ENCODE results near the gene MAD1L1. TPM values are rescaled to one million over a fixed set of nuclear protein-coding genes. Genes with fewer than 3 reads are reported as not detected.
A peak's percentile ranks its signal among the peaks of the same experiment; 100 is the strongest.
"Not testable (repeated sequence)": the region's sequence is repeated elsewhere in the genome, so short reads cannot be mapped to it uniquely, and the experiment has no call there.

Gene MAD1L1
- total RNA-seq, 2 donors from 2014 or later = 46.7 to 66.0 TPM

DNA sequence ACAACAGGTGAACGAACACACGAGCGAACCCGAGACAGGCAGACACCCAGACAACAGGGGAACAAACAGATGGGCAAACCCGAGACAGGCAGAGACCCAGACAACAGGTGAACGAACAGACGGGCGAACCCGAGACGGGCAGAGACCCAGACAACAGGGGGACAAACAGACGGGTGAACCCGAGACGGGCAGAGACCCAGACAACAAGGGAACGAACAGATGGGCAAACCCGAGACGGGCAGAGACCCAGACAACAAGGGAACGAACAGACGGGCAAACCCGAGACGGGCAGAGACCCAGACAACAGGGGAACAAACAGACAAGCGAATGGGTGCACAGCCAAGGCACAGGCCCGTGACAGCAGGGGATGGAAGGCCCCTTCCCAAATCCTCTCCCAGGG is 298.0 kb downstream of the MAD1L1 start:
- Mint-ChIP-seq H3K36me3 (ENCODE audit: low read depth) (peaks cover 33% of the 10 kb centered on the region), H3K4me3 (no peak overlapping the region), H3K4me1 (peaks cover 25% of the 10 kb centered on the region), H3K9me3 (no peaks in the 10 kb centered on the region), H3K27me3 (no peaks in the 10 kb centered on the region), H3K27ac (no peak overlapping the region)
- no peak for ATAC-seq (replicated peaks)

DNA sequence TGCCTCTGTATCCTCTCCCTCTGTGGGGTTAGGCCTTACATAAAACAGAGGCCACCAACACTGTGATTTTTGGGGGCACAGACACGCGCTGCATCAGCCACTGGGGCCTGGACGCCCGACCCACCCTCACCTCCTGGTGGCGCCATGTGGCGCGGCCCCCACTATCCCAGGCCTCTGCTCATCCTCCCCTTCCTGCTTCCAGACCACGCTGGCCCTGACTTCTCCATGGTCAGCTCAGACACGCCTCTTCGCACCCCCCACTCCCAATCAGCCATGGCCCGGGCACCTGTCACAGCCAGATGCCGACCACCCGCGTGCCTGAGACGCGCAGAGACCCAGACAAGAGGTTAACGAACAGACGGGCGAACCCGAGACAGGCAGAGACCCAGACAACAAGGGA is 298.7 kb downstream of the MAD1L1 start:
- no peak overlapping the region for H3K4me3 Mint-ChIP-seq
- H3K27me3 Mint-ChIP-seq = no peaks in the 10 kb centered on the region
- H3K36me3 Mint-ChIP-seq (ENCODE audit: low read depth) = peaks cover 33% of the 10 kb centered on the region

DNA sequence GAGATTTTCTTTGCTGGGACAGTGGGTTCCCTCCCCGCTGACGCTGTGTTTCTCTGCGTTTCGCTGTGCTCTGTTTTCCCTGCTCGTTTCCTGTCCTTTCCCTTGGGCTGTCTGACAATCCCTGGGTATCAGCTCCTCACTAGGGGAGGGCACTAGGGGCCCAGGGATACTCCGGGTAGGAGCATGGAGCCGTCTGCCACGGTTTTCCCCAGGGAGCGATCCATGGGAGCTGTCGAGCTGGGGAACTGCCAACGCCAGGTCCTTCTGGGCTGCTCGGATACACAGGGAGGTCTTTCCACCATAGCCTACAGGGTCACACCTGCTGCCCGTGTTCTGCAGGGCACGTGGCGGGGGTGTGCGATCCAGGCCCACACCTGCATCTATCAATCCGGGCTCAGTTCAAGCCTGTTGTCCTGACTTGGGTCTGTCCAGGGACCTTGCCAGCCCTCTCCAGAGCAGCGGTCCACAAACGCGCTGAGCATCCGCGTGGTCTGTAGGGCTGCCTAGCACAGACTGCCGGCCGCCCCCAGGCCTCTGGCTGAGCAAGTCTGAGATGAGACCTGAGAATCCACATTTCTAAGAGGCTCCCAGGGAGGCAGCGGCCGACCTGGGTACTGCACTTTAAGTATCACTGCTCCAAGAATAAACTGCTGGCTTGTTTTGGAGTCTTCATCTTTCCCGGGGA is 299.5 kb downstream of the MAD1L1 start:
- Mint-ChIP-seq H3K9me3 (no peaks in the 10 kb centered on the region), H3K36me3 (ENCODE audit: low read depth) (peaks cover 31% of the 10 kb centered on the region), H3K27ac (no peak overlapping the region), H3K27me3 (no peaks in the 10 kb centered on the region), H3K4me1 (peaks cover 16% of the 10 kb centered on the region), H3K4me3 (no peak overlapping the region)
- ATAC-seq (replicated peaks) = no peak

More for the DNA sequence above, 298.7 kb downstream of the MAD1L1 start:
- H3K27ac Mint-ChIP-seq = no peak overlapping the region
- no peaks in the 10 kb centered on the region for H3K9me3 Mint-ChIP-seq
- no peak for ATAC-seq (replicated peaks)
- peaks cover 22% of the 10 kb centered on the region for H3K4me1 Mint-ChIP-seq

- Mint-ChIP-seq H3K4me3 (no peak overlapping the region), H3K4me1 (peaks cover 23% of the 10 kb centered on the region), H3K9me3 (no peaks in the 10 kb centered on the region), H3K27ac (no peak overlapping the region), H3K36me3 (ENCODE audit: low read depth) (peaks cover 28% of the 10 kb centered on the region), H3K27me3 (no peaks in the 10 kb centered on the region)
- ATAC-seq (replicated peaks) = no peak
Measured at GRCh38 chr7:1931951-1932270, 300.8 kb downstream of the MAD1L1 start.

- H3K27me3 Mint-ChIP-seq = no peaks in the 10 kb centered on the region
- peaks cover 28% of the 10 kb centered on the region for H3K4me1 Mint-ChIP-seq
- no peaks in the 10 kb centered on the region for H3K9me3 Mint-ChIP-seq
- no peak overlapping the region for H3K4me3 Mint-ChIP-seq
- no peak for ATAC-seq (replicated peaks)
- peaks cover 28% of the 10 kb centered on the region for H3K36me3 Mint-ChIP-seq (ENCODE audit: low read depth)
- H3K27ac Mint-ChIP-seq = no peak overlapping the region
Measured at GRCh38 chr7:1931256-1931950, 301.3 kb downstream of the MAD1L1 start.

DNA sequence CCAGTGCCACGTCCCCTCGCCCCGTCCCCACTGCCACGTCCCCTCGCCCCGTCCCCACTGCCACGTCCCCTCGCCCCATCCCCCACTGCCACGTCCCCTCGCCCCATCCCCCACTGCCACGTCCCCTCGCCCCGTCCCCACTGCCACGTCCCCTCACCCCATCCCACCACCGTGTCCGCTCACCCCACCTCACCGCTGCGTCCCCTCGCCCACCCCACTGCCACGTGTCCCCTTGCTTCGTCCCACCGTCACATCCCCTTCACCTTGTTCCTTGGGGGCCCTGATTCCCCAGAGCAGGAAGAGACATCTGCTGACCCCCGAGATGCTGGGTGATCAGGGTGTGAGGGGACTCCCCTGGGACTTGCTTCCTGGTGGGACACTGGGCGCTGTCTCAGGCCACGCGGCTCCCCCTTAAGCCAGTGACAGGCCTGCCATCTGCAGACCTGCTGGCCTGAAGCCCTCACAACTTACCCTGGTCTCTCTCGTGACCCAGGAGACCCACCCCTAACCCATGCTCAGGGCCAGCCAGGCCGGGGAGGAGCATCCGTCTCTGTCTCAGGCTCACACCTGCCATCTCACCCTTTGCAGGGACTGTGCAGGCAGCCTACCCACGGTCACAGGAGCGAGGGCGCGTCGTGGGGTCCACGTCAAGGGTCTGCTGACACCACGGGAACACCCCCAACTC is 302.2 kb downstream of the MAD1L1 start:
- ATAC-seq (replicated peaks) = no peak
- Mint-ChIP-seq H3K36me3 (ENCODE audit: low read depth) (peaks cover 28% of the 10 kb centered on the region), H3K9me3 (no peaks in the 10 kb centered on the region), H3K4me1 (peaks cover 37% of the 10 kb centered on the region), H3K27me3 (no peaks in the 10 kb centered on the region), H3K4me3 (no peak overlapping the region), H3K27ac (no peak overlapping the region)

GRCh38 chr7:1929349-1929925 is 303.3 kb downstream of the MAD1L1 start:
- not testable (repeated sequence) for H3K9me3 Mint-ChIP-seq; H3K27me3 Mint-ChIP-seq; H3K27ac Mint-ChIP-seq; ATAC-seq (replicated peaks); H3K4me3 Mint-ChIP-seq
- Mint-ChIP-seq H3K4me1 (peaks cover 40% of the 10 kb centered on the region), H3K36me3 (ENCODE audit: low read depth) (peaks cover 27% of the 10 kb centered on the region)

- Mint-ChIP-seq H3K4me1 (peaks cover 46% of the 10 kb centered on the region), H3K4me3 (no peak overlapping the region), H3K27me3 (no peaks in the 10 kb centered on the region), H3K27ac (no peak overlapping the region), H3K9me3 (no peaks in the 10 kb centered on the region), H3K36me3 (ENCODE audit: low read depth) (peaks cover 27% of the 10 kb centered on the region)
- no peak for ATAC-seq (replicated peaks)
Measured at GRCh38 chr7:1928645-1929348, 303.9 kb downstream of the MAD1L1 start.

DNA sequence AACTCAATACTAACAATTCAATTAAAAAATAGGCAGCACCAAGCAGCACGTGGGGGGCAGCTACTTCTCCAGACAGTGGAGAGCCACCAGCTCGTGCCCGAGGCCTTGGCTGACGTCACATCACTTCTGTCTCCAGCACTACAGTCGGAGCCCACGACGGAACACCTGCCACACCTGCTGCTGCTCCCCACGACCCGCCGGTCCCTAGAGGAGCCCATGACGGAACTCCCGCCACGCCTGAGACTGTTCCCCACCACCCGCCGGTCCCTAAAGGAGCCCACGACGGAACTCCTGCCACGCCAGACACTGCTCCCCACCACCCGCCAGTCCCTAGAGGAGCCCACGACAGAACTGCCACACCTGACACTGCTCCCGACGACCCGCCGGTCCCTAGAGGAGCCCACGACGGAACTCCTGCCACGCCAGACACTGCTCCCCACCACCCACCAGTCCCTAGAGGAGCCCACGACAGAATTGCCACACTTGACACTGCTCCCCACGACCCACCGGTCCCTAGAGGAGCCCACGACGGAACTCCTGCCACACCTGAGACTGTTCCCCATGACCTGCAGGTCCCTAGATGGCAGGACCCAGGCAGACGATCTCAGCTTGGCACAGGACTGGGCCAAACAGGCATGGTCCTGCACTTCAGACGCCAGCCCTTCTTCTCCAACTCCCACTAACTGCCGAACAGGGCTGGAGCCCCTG is 304.7 kb downstream of the MAD1L1 start:
- no peaks in the 10 kb centered on the region for H3K9me3 Mint-ChIP-seq
- H3K4me1 Mint-ChIP-seq = peaks cover 47% of the 10 kb centered on the region
- ATAC-seq (replicated peaks) = no peak
- peaks cover 26% of the 10 kb centered on the region for H3K36me3 Mint-ChIP-seq (ENCODE audit: low read depth)
- no peak overlapping the region for H3K4me3 Mint-ChIP-seq
- no peak overlapping the region for H3K27ac Mint-ChIP-seq
- H3K27me3 Mint-ChIP-seq = no peaks in the 10 kb centered on the region

GRCh38 chr7:1926908-1927306 is 305.8 kb downstream of the MAD1L1 start:
- peak overlapping the region; percentile 46 for H3K4me3 Mint-ChIP-seq
- peak overlapping the region; percentile 1 for H3K27ac Mint-ChIP-seq
- H3K9me3 Mint-ChIP-seq = no peaks in the 10 kb centered on the region
- peaks cover 19% of the 10 kb centered on the region for H3K36me3 Mint-ChIP-seq (ENCODE audit: low read depth)
- ATAC-seq (replicated peaks) = peak; percentile 44
- H3K27me3 Mint-ChIP-seq = no peaks in the 10 kb centered on the region
- H3K4me1 Mint-ChIP-seq = peaks cover 40% of the 10 kb centered on the region

DNA sequence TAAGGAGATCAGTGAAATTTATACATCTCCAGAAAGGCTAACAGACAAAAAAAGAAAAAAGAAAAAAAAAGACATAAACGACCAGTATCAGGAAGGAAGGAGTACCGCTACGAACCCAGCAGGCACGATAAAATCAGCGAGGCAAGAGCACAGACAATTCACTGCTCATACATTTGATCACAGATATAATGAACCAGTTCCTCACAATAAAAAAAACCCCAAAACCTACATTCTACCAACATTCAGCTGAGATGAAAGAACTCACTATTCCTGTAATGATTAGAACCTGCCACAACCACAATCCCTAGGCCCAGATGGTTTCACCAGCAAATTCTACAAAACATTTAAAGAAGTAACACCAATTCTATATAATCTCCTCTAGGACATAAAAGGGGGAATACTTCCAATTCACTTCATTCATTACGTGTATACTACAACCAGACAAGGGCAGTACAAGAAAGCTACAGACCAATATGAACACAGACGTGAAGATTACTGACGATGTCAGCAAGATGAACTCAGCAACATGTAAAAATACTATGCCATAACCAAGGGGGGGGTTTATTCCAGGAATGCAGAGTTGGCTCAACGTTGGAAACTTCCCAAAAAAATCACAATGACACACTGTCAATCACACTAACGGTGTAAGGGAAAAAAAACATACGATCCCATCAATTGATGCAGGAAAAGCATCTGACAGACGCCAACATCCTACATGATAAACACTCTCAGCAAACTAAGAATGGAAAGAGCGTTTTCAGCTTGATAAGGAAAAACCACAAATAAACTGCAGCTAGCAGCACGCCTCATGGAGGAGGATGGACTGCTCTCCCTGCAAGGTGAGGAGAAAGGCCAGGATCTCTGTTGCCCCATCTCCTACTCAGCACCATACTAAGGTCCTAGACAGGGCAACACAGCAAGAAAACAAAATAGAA is 306.5 kb downstream of the MAD1L1 start:
- Mint-ChIP-seq H3K36me3 (ENCODE audit: low read depth) (peaks cover 17% of the 10 kb centered on the region), H3K27ac (peak overlapping the region; percentile 1), H3K4me1 (peaks cover 37% of the 10 kb centered on the region), H3K27me3 (no peaks in the 10 kb centered on the region), H3K9me3 (no peaks in the 10 kb centered on the region), H3K4me3 (peak overlapping the region; percentile 46)
- ATAC-seq (replicated peaks) = peak; percentile 81

GRCh38 chr7:1925349-1925748 is 307.4 kb downstream of the MAD1L1 start:
- ATAC-seq (replicated peaks) = no peak
- peak overlapping the region; percentile 46 for H3K4me3 Mint-ChIP-seq

GRCh38 chr7:1924258-1924817 is 308.4 kb downstream of the MAD1L1 start:
- no peak overlapping the region for H3K27ac Mint-ChIP-seq
- H3K27me3 Mint-ChIP-seq = no peaks in the 10 kb centered on the region
- peak overlapping the region; percentile 28 for H3K4me3 Mint-ChIP-seq
- no peak for ATAC-seq (replicated peaks)
- H3K9me3 Mint-ChIP-seq = no peaks in the 10 kb centered on the region
- peaks cover 51% of the 10 kb centered on the region for H3K4me1 Mint-ChIP-seq
- H3K36me3 Mint-ChIP-seq (ENCODE audit: low read depth) = peaks cover 17% of the 10 kb centered on the region

More at GRCh38 chr7:1925349-1925748, 307.4 kb downstream of the MAD1L1 start:
- Mint-ChIP-seq H3K27me3 (no peaks in the 10 kb centered on the region), H3K27ac (no peak overlapping the region), H3K9me3 (no peaks in the 10 kb centered on the region), H3K36me3 (ENCODE audit: low read depth) (peaks cover 17% of the 10 kb centered on the region), H3K4me1 (peaks cover 41% of the 10 kb centered on the region)

Data from activated T-helper 17 cell treated with anti-CD3 and anti-CD28 coated beads, Interleukin-2, amount 50 U/mL, for 72 hours (primary cell).